HepG2 (cell line): ENCODE data around the gene SYNGR1. TPM values are rescaled to one million over a fixed set of nuclear protein-coding genes. Genes with fewer than 3 reads are reported as not detected.

Experiments
- ATAC-seq: fragments of 200-7000 bp; cut with Tn5 transposase; 3 replicates; pipeline ENCODE4 v1.9.1; 2020; ENCODE audit warnings: mild to moderate bottlenecking, moderate library complexity
- BruUV-seq: library from RNA; stranded (reverse); fragments of 400-500 nt; replicated peaks from 2 replicates; lab custom pipeline; 2021; lab: Mats Ljungman, UMichigan
- CTCF ChIA-PET: fragments of 300-600 bp; formaldehyde crosslinking; extraction: SDS; loops from one replicate; lab custom pipeline; 2021; ENCODE audit warnings: low total read pairs, inconsistent platforms, low intra/inter-chr PET ratio; lab: Yijun Ruan, JAX
- POLR2A ChIA-PET: fragments of 350-600 bp; sonication (Branson Sonifier 250); formaldehyde crosslinking; loops from one replicate; lab custom pipeline; 2020; ENCODE audit warnings: antibody characterized with exemption, inconsistent platforms; lab: Yijun Ruan, JAX
- DNase-seq: peaks from one replicate; pipeline ENCODE4 v3.0.0-alpha.2; 2015; ENCODE audit warnings: low spot score
- FAIRE-seq: peaks from 3 replicates; lab custom pipeline; 2011; peaks lifted over from hg19 to GRCh38; lab: Jason Lieb, UNC
- H2AFZ ChIP-seq: one replicate; pipeline ENCODE4 v1.6.1; 2011; ENCODE audit warnings: low read length, inconsistent platforms
- H3K27ac ChIP-seq: fragments of 300-600 bp; 3 replicates; pipeline ENCODE4 v1.8.0; 2011; ENCODE audit warnings: mixed run types, mild to moderate bottlenecking, mixed read lengths, low read length, inconsistent platforms; ENCODE audit not compliant: insufficient read depth; ENCODE audit errors: extremely low read length
- H3K27me3 ChIP-seq, 2 experiments: fragments of 200-600 bp in 1 of 2; 2 replicates in 1 of 2; 3 replicates in 1 of 2; pipeline versions ENCODE4 v1.6.0 to v1.8.0; 2011; ENCODE audit warnings: low read length in 2 of 2, mild to moderate bottlenecking in 2 of 2, moderate library complexity in 2 of 2, inconsistent platforms in 1 of 2; ENCODE audit not compliant: insufficient read depth in 2 of 2, control insufficient read depth in 1 of 2
- H3K36me3 ChIP-seq, 2 experiments: fragments of 200-600 bp in 1 of 2; replicated peaks in 1 of 2; 2 replicates in 1 of 2; 3 replicates in 1 of 2; pipeline versions ENCODE4 v1.5.1 to v1.8.0; 2011; ENCODE audit warnings: low read length in 2 of 2, inconsistent platforms in 1 of 2; ENCODE audit not compliant: insufficient read depth in 2 of 2, control insufficient read depth in 1 of 2
- H3K4me1 ChIP-seq: 2 replicates; pipeline ENCODE4 v1.5.1; 2012; ENCODE audit warnings: low read length, inconsistent platforms; ENCODE audit not compliant: insufficient read depth
- H3K4me2 ChIP-seq: 2 replicates; pipeline ENCODE4 v1.6.0; 2011; ENCODE audit warnings: low read depth, low read length, inconsistent platforms
- H3K4me3 ChIP-seq, 3 experiments: fragments of 200-600 bp in 1 of 3; sonication (generic), shearing (Covaris generic) in 1 of 3; replicated peaks in 1 of 3; 2 replicates each; pipeline ENCODE4 v1.5.1; 2011 to 2016; ENCODE audit warnings: low read length in 3 of 3, inconsistent platforms in 2 of 3, low read depth in 2 of 3, mild to moderate bottlenecking in 2 of 3, control low read depth in 1 of 3, mixed read lengths in 1 of 3; ENCODE audit not compliant: insufficient read depth in 1 of 3
- H3K79me2 ChIP-seq: one replicate; pipeline ENCODE4 v1.6.1; 2011; ENCODE audit warnings: low read length, inconsistent platforms; ENCODE audit not compliant: insufficient read depth
- H3K9ac ChIP-seq: 2 replicates; pipeline ENCODE4 v1.6.0; 2011; ENCODE audit warnings: mild to moderate bottlenecking, low read depth, low read length, inconsistent platforms; ENCODE audit not compliant: insufficient read depth
- H3K9me3 ChIP-seq: 2 replicates; pipeline ENCODE4 v1.5.1; 2012; ENCODE audit warnings: mild to moderate bottlenecking, low read length
- H4K20me1 ChIP-seq: 2 replicates; pipeline ENCODE4 v1.6.0; 2011; ENCODE audit warnings: inconsistent platforms, mild to moderate bottlenecking, low read length, moderate library complexity; ENCODE audit not compliant: insufficient read depth
- BATF2 ChIP-seq: sonication (generic); formaldehyde crosslinking; IDR thresholded peaks from 2 replicates; pipeline ENCODE4 v1.8.0; 2022; ENCODE audit warnings: mild to moderate bottlenecking, missing genetic modification reagents, moderate library complexity
- BCLAF1 ChIP-seq: fragments of 450-650 bp; IDR thresholded peaks from 2 replicates; pipeline ENCODE4 v1.6.1; 2017; ENCODE audit warnings: mild to moderate bottlenecking
- FOXM1 ChIP-seq: sonication (generic); formaldehyde crosslinking; IDR thresholded peaks from 2 replicates; pipeline ENCODE4 v1.5.0; 2020; ENCODE audit warnings: missing genetic modification reagents
- HOXA5 ChIP-seq: sonication (generic); formaldehyde crosslinking; IDR thresholded peaks from 2 replicates; pipeline ENCODE4 v1.4.0; 2020; ENCODE audit warnings: missing genetic modification reagents
- IRF2 ChIP-seq: IDR thresholded peaks from 2 replicates; pipeline ENCODE4 v1.6.1; 2018; ENCODE audit warnings: missing genetic modification reagents, missing compliant biosample characterization
- KDM5A ChIP-seq: fragments of 200-600 bp; sonication (generic); IDR thresholded peaks from 2 replicates; pipeline ENCODE4 v1.7.0; 2018; ENCODE audit warnings: antibody characterized with exemption, mild to moderate bottlenecking, low read length, borderline replicate concordance
- MEF2D ChIP-seq: sonication (generic); formaldehyde crosslinking; IDR thresholded peaks from 2 replicates; pipeline ENCODE4 v1.5.1; 2020; ENCODE audit warnings: mild to moderate bottlenecking, missing genetic modification reagents
- MXD4 ChIP-seq: IDR thresholded peaks from 2 replicates; pipeline ENCODE4 v1.6.1; 2016; ENCODE audit warnings: mild to moderate bottlenecking, missing biosample characterization, missing genetic modification reagents
- NFE2L1 ChIP-seq: sonication (generic); formaldehyde crosslinking; IDR thresholded peaks from 2 replicates; pipeline ENCODE4 v1.4.0; 2020; ENCODE audit warnings: missing genetic modification reagents, mild to moderate bottlenecking, borderline replicate concordance
- SMC3 ChIP-seq: IDR thresholded peaks from 2 replicates; pipeline ENCODE4 v1.6.1; 2011; ENCODE audit warnings: low read length, improper control_type of control experiment
- THAP11 ChIP-seq: IDR thresholded peaks from 2 replicates; pipeline ENCODE4 v1.6.1; 2016; ENCODE audit warnings: missing biosample characterization, missing genetic modification reagents
- ZNF646 ChIP-seq: sonication (generic); formaldehyde crosslinking; IDR thresholded peaks from 2 replicates; pipeline ENCODE4 v1.9.0; 2021; ENCODE audit warnings: mild to moderate bottlenecking, missing genetic modification reagents
- ZNF772 ChIP-seq: sonication (generic); formaldehyde crosslinking; IDR thresholded peaks from 2 replicates; pipeline ENCODE4 v1.5.0; 2020; ENCODE audit warnings: mild to moderate bottlenecking, missing genetic modification reagents
- ZNF879 ChIP-seq: sonication (generic); formaldehyde crosslinking; IDR thresholded peaks from 2 replicates; pipeline ENCODE4 v1.8.1; 2023; ENCODE audit warnings: missing genetic modification reagents
- ZZZ3 ChIP-seq: sonication (generic); formaldehyde crosslinking; IDR thresholded peaks from 2 replicates; pipeline ENCODE4 v1.4.0; 2020; ENCODE audit warnings: missing genetic modification reagents, mild to moderate bottlenecking, borderline replicate concordance
- WGBS: methylation state at CpG from one replicate; pipeline ENCODE4 v1.1.6; 2017; ENCODE audit warnings: low lambda C conversion rate; 5-methylcytosine and 5-hydroxymethylcytosine counted together
- in situ Hi-C: cut with HindIII; loops from 2 replicates; pipeline ENCODE4 v1.10.0; 2017; ENCODE audit warnings: low pct_unique_long_range_greater_than_20kb; ENCODE audit not compliant: extremely low pct_ligation_motif_present
- intact Hi-C: fragments of 100-400 bp; cut with micrococcal nuclease; formaldehyde crosslinking; loops from one replicate; pipeline ENCODE4 v1.10.0; 2022; ENCODE audit not compliant: unreplicated experiment
- polyA plus RNA-seq, 8 experiments: library from polyadenylated mRNA; depleted of rRNA in 3 of 8; stranded (reverse) in 7 of 8; unstranded in 1 of 8; fragments of >200 nt; fragmentation: Illumina TruSeq in 4 of 8; extraction: Trizol in 4 of 8; gene quantifications; 2 replicates each; pipeline versions ENCODE4 v1.2.1 to v1.2.3, GENCODE V29; 2011 to 2016; ENCODE audit warnings: low read depth in 4 of 8, missing spikeins in 1 of 8, mixed read lengths in 1 of 8; ENCODE audit not compliant: insufficient read depth in 1 of 8
- total RNA-seq, 5 experiments: library from RNA; depleted of rRNA; stranded (reverse); fragments of >200 nt; fragmentation: Illumina TruSeq; extraction: Trizol; gene quantifications; 2 replicates each; pipeline ENCODE4 v1.2.3, GENCODE V29; 2016; ENCODE audit warnings: low read depth in 1 of 5

SYNGR1 gene
- total and polyA plus RNA-seq, 2 of the 13 experiments (the other 11 are each of a cell fraction or from before 2014, with no cell fraction given): 0.27 to 2.7 TPM

- TF ChIP-seq BATF2 (CRISPR knock-in tag) (no peak), ZNF772 (CRISPR knock-in tag) (no peak), MEF2D (CRISPR knock-in tag) (no peak), IRF2 (no peak), MXD4 (no peak)
Observed at GRCh38 chr22:39429186-39429585, 79.4 kb downstream of the SYNGR1 start (continued).

- Histone ChIP-seq H4K20me1 (0 out of 2 replicates have a peak, but pooled peaks cover 3% of the 10 kb centered on the region), H3K4me1 (no peaks in the 10 kb centered on the region), H3K9me3 (no peaks in the 10 kb centered on the region), H3K9ac (no peak overlapping the region), H3K27me3 (no peaks in the 10 kb centered on the region), H2AFZ (no peak overlapping the region), H3K79me2 (no peaks in the 10 kb centered on the region), H3K4me2 (no peak overlapping the region), H3K4me3 (no peak overlapping the region), H3K27ac (no peak overlapping the region), H3K36me3 (peaks cover 23 to 40% of the 10 kb centered on the region in 2 experiments)
- intact Hi-C loops (no loop called here), in situ Hi-C loops (no loop called here)
- DNase-seq (no peak), ATAC-seq (no peak), FAIRE-seq (no peak)
- 94% methylated on average over 21 of the region's 27 CpGs for WGBS
- no TSS peak for BruUV-seq
- ChIA-PET CTCF (no interaction called here), POLR2A (no interaction called here)
- TF ChIP-seq FOXM1 (no peak), SMC3 (no peak), HOXA5 (CRISPR knock-in tag) (no peak), ZNF879 (CRISPR knock-in tag) (no peak), BCLAF1 (no peak), KDM5A (no peak), THAP11 (CRISPR knock-in tag) (no peak), NFE2L1 (CRISPR knock-in tag) (no peak), ZZZ3 (no peak), ZNF646 (CRISPR knock-in tag) (no peak)
Observed at GRCh38 chr22:39429916-39430575, 80.3 kb downstream of the SYNGR1 start.
